Psoas muscle (tissue), 8 donors: ENCODE data around the gene SLAMF9. TPM values are rescaled to one million over a fixed set of nuclear protein-coding genes. Genes with fewer than 3 reads are reported as not detected.

Source experiments
- ATAC-seq, 4 donors: fragments of 200-7000 bp; cut with Tn5 transposase; one replicate each; pipeline ENCODE4 v1.9.1; 2020; ENCODE audit warnings: moderate library complexity in 3 of 4, mild to moderate bottlenecking in 2 of 4
- DNase-seq, 2 donors: peaks; one replicate each; pipeline ENCODE4 v3.0.0-alpha.2; 2020
- H3K27ac ChIP-seq: fragments of 200-600 bp; one replicate; pipeline ENCODE4 v1.8.0; 2022
- H3K27me3 ChIP-seq, 3 donors: fragments of 200-600 bp in 1 of 3; one replicate each; pipeline versions ENCODE4 v1.6.1 to v1.8.0; 2013 to 2022; ENCODE audit warnings: low read length in 2 of 3, mild to moderate bottlenecking in 2 of 3, moderate library complexity in 1 of 3; ENCODE audit not compliant: insufficient read depth in 3 of 3
- H3K36me3 ChIP-seq, 2 donors: fragments of 200-600 bp in 1 of 2; one replicate each; pipeline versions ENCODE4 v1.6.1 to v1.8.0; 2013 to 2022; ENCODE audit warnings: low read depth in 1 of 2, mild to moderate bottlenecking in 1 of 2, moderate library complexity in 1 of 2; ENCODE audit not compliant: insufficient read depth in 1 of 2
- H3K4me1 ChIP-seq: fragments of 200-600 bp; one replicate; pipeline ENCODE4 v1.8.0; 2022
- H3K4me3 ChIP-seq: fragments of 200-600 bp; one replicate; pipeline ENCODE4 v1.8.0; 2022; ENCODE audit warnings: mild to moderate bottlenecking
- H3K9me3 ChIP-seq: fragments of 200-600 bp; one replicate; pipeline ENCODE4 v1.8.0; 2022
- WGBS, 3 donors: extraction: QIAGEN DNeasy Blood & Tissue Kit; methylation state at CpG; one replicate each; pipeline versions ENCODE4 v1.1.6 to v1.1.7; 2013; 5-methylcytosine and 5-hydroxymethylcytosine counted together
- intact Hi-C, 2 donors: fragments of 100-400 bp; cut with DNase I; formaldehyde crosslinking; loops; one replicate each; pipeline versions ENCODE4 v1.11.0 to v1.14.2; 2022
- polyA plus RNA-seq, 3 donors: library from polyadenylated mRNA; stranded (reverse); fragments of 200-250 nt; gene quantifications; one replicate each; pipeline ENCODE4 v1.2.3, GENCODE V29; 2013
- total RNA-seq, 4 donors: library from RNA; stranded (reverse); fragmentation: NEBNext Ultra II Directional in 2 of 4; extraction: Animal tissue kit (Norgen Biotek cat#: 25700) in 2 of 4; gene quantifications; one replicate each; pipeline versions ENCODE4 v1.2.1 to v1.2.4, GENCODE V29; 2021 to 2023
- TF ChIP-seq, protein P1 (sequence below): fragments of 200-600 bp; IDR thresholded peaks from one replicate; pipeline ENCODE4 v1.8.0; 2022; ENCODE audit warnings: antibody characterized with exemption
- donor health status: healthy with polysubstance abuse.
- donor health status: DM: no; HTN: no; CAD: no; lungs with moderate emphysema.
- donor health status: Bipolar disorder and iron deficiency.
- donor health status: healthy.
- donor health status: DM: yes; HTN: yes; CAD: no.
- donor health status: DM: no; HTN: no; CAD: no.
- donor health status: DM: no; HTN: no; CAD: no.
- donor health status: DM: yes; HTN: yes; CAD: no.

Gene SLAMF9
- total and polyA plus RNA-seq, 7 donors: not detected

- TF ChIP-seq, protein P1, sequence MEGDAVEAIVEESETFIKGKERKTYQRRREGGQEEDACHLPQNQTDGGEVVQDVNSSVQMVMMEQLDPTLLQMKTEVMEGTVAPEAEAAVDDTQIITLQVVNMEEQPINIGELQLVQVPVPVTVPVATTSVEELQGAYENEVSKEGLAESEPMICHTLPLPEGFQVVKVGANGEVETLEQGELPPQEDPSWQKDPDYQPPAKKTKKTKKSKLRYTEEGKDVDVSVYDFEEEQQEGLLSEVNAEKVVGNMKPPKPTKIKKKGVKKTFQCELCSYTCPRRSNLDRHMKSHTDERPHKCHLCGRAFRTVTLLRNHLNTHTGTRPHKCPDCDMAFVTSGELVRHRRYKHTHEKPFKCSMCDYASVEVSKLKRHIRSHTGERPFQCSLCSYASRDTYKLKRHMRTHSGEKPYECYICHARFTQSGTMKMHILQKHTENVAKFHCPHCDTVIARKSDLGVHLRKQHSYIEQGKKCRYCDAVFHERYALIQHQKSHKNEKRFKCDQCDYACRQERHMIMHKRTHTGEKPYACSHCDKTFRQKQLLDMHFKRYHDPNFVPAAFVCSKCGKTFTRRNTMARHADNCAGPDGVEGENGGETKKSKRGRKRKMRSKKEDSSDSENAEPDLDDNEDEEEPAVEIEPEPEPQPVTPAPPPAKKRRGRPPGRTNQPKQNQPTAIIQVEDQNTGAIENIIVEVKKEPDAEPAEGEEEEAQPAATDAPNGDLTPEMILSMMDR: no peak
- Histone ChIP-seq H3K27ac (no peak overlapping the region), H3K4me3 (no peak overlapping the region), H3K36me3 (no peaks in the 10 kb centered on the region), H3K27me3 (peaks cover 0 to 17% (median 0%) of the 10 kb centered on the region in 3 donors), H3K4me1 (no peaks in the 10 kb centered on the region), H3K9me3 (no peaks in the 10 kb centered on the region)
- 94 to 95% (median 95%) methylated on average over 3 of the region's 3 CpGs for WGBS, 3 donors
- intact Hi-C loops: no loop called here
- DNase-seq (no peak), ATAC-seq (no peak)
Observed at GRCh38 chr1:159968901-159969300, 14.9 kb upstream of the SLAMF9 start.

DNA sequence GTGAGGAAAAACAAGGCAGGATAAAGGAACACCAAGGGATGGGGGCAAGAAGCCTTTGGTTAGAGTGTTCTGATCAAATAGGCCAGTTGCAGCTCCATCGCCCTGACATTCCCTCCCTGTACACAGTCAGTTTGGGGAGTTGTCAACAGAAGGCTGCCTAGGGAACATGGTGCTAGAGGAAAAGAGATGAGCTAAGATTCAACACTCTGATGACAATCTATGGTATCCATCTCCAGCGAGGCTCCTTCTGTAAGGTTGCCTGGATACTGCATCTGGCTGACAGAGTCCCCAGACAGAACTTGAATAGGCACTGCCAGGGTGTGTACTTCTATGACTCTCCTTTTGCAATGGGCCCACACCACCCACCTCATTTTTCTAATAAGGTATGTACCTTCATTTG lies 11.2 kb upstream of the SLAMF9 start:
- Histone ChIP-seq H3K27me3 (peaks cover 0 to 33% (median 0%) of the 10 kb centered on the region in 3 donors), H3K4me1 (no peaks in the 10 kb centered on the region), H3K4me3 (no peak overlapping the region), H3K9me3 (no peaks in the 10 kb centered on the region), H3K27ac (no peak overlapping the region), H3K36me3 (no peaks in the 10 kb centered on the region)
- TF ChIP-seq, protein P1: no peak
- DNase-seq (no peak), ATAC-seq (no peak)
- intact Hi-C loops: no loop called here
- WGBS, 3 donors: 77 to 81% (median 78%) methylated on average over 2 of the region's 2 CpGs

DNA sequence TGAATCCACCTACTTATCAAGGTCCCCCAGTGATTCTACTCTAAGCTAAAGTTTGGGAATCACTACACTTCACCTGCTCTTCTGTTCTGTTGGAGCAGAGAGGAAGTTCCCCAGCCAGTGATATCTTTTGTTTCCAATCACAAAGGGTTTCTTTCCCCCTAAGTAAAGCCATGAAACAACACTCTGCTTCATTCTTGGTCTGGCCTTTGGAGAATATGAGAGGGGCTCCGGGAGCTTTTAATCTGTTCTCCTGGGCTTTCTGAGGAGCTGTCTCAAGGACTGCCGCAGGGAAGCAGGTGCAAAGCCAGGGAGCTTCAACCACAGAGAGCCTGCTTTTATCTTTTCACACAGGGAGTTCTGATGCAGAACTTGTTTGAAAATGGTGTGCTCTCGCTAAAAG lies 10.1 kb upstream of the SLAMF9 start:
- Histone ChIP-seq H3K27me3 (peaks cover 0 to 33% (median 0%) of the 10 kb centered on the region in 3 donors), H3K36me3 (no peaks in the 10 kb centered on the region), H3K4me1 (no peaks in the 10 kb centered on the region), H3K4me3 (no peak overlapping the region), H3K9me3 (no peaks in the 10 kb centered on the region), H3K27ac (no peak overlapping the region)
- no peak for ATAC-seq
- TF ChIP-seq, protein P1: no peak
- intact Hi-C loops: no loop called here
- DNase-seq: no peak
- WGBS, 3 donors: 46 to 51% (median 47%) methylated on average over 3 of the region's 3 CpGs

GRCh38 chr1:159962176-159962575 lies 8.1 kb upstream of the SLAMF9 start:
- Histone ChIP-seq H3K9me3 (no peaks in the 10 kb centered on the region), H3K27ac (no peak overlapping the region), H3K4me1 (no peaks in the 10 kb centered on the region), H3K36me3 (no peaks in the 10 kb centered on the region), H3K27me3 (peaks cover 0 to 16% (median 0%) of the 10 kb centered on the region in 3 donors), H3K4me3 (no peak overlapping the region)
- TF ChIP-seq, protein P1: no peak
- ATAC-seq (no peak), DNase-seq (no peak)
- intact Hi-C loops: no loop called here
- WGBS, 3 donors: 91% methylated on average over 11 of the region's 11 CpGs

DNA sequence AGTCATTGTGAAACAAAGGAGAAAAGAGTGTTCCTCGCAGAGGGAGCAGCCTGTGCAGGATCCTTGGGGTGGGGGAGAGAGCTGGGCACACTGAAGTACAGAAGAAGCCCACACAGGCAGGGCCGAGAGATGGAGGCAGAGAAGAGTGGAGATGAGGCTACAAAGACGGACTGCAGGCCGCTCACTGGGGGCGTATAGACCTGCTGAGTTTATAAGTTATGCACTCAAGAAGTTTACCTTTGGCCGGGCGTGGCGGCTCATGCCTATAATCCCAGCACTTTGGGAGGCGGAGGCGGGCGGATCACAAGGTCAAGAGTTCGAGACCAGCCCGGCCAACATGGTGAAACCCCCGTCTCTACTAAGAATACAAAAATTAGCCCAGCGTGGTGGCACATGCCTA lies 7.6 kb upstream of the SLAMF9 start:
- H3K27ac ChIP-seq: no peak overlapping the region
- H3K36me3 ChIP-seq: no peaks in the 10 kb centered on the region
- WGBS, 3 donors: 82 to 90% (median 85%) methylated on average over 15 of the region's 15 CpGs
- H3K4me1 ChIP-seq: no peaks in the 10 kb centered on the region
- intact Hi-C loops: no loop called here
- no peaks in the 10 kb centered on the region for H3K9me3 ChIP-seq
- no peak overlapping the region for H3K4me3 ChIP-seq
- TF ChIP-seq, protein P1: no peak
- ATAC-seq: no peak
- peaks cover 0 to 16% (median 0%) of the 10 kb centered on the region in 3 donors for H3K27me3 ChIP-seq
- DNase-seq: no peak
